SW 1271 (cell line): ENCODE data around the gene IRF9.

Experiments
- DNase-seq, 2 experiments: peaks; one replicate each; lab custom pipeline; 2025; lab: John Stamatoyannopoulos, UW

The IRF9 gene, protein sequence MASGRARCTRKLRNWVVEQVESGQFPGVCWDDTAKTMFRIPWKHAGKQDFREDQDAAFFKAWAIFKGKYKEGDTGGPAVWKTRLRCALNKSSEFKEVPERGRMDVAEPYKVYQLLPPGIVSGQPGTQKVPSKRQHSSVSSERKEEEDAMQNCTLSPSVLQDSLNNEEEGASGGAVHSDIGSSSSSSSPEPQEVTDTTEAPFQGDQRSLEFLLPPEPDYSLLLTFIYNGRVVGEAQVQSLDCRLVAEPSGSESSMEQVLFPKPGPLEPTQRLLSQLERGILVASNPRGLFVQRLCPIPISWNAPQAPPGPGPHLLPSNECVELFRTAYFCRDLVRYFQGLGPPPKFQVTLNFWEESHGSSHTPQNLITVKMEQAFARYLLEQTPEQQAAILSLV

DNA sequence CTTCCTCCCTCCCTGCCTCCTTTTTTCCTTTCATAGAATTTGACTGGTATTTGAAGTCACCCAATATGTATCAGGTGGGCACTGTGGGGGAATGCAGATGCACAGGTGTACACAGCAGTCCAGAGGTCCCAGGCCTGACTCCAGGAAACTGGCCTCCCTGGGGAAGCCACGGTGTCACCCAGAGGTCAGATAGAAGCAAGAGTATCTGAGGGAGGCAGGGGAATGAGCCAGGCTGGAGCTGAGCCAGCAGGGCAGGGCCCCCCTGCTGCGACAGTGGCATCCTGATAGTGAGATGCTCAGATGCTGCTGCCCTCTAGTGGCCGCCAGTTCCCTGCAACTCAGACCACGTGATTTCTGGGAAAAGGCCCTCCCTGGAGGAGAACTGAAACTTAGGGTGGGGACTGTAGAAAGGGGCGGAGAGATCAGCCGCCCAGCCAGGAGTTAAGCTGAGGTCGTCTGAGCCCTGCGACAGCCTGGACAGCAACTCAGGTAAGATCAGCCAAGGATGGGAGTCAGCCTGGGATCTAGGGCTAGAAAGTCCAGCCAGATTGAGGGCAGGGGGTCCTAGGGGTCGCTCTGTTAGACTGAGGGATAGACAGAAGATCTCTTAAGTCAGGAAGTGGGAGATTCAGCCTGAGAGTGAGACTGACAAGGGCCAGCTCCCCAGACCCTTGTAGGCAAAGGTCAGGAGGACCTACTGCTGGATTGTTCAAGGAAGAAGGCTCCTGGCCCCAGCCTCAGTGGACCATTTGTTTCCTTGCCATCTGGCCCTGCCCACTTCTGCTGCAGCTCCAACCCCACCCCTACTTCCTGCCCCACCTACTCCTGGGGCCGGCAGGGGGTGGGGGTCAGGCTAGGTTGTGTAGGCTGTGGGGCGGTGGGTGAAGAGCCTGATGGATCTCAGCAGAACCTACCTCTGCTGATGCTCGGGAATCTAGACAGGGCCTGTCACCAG, at the start of gene IRF9:
TSS of gene IRF9 (plus strand) at position 416 of the 955 bp plus-strand sequence. CDS start 880 bp downstream, outside the sequence.
- DNase-seq: peak; percentile 75 to 95

DNA sequence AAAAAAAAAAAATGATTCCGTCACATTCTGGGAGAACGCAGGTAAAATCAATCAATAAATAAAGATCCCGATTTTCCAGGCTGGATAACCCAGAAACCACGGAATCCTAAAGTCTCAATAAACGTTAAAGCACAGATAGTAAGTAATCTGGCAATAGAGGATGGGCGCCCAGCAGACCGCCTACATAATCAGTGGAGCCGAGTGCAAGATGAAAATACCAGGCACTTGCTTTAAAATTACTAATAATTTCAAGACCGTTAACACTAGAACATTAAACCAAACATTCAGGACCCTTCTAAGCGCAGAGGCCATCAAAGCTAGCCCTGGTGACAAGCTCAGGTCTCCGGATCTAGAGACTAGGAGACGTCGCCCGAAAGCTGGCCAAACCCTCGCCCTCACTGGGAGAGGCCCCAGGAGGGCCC, 47.7 kb upstream of the IRF9 start:
- no peak for DNase-seq

DNA sequence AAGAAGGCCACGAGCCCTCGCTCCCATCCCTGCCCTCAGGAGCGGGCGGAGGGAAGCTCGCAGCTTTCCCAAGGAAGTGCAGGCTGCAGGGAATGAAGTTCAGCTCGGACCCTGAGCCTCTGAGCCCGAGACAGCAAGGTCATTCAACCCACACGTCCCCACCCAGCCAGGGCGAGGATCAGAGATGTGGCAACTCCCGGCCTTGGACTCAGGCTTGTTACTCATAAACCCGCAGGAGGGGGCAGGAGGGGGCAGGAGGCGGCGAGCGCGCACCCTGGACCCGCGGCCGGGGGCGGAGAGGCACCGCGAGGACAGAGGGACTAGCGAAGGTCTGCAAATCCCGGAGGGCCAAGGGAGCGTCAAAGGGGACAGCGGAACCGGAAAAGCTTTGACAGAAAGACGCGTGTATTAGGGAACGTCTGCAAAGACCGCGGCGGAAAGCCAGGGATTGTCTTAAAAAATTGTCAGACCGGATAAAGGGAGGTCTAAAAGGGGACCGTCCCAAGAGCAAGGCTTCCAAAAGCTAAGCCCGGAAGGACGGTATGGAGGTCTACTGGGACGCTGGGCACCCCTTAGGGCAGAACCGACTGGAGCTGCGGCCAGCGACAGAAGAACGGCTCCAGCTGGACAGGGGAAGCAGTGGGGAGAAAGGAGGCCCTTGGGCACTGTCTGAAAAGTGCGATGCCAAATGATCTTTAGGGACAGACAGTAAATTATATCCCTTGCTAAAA, 47.1 kb upstream of the IRF9 start:
- DNase-seq: peak; percentile 87 to 95

DNA sequence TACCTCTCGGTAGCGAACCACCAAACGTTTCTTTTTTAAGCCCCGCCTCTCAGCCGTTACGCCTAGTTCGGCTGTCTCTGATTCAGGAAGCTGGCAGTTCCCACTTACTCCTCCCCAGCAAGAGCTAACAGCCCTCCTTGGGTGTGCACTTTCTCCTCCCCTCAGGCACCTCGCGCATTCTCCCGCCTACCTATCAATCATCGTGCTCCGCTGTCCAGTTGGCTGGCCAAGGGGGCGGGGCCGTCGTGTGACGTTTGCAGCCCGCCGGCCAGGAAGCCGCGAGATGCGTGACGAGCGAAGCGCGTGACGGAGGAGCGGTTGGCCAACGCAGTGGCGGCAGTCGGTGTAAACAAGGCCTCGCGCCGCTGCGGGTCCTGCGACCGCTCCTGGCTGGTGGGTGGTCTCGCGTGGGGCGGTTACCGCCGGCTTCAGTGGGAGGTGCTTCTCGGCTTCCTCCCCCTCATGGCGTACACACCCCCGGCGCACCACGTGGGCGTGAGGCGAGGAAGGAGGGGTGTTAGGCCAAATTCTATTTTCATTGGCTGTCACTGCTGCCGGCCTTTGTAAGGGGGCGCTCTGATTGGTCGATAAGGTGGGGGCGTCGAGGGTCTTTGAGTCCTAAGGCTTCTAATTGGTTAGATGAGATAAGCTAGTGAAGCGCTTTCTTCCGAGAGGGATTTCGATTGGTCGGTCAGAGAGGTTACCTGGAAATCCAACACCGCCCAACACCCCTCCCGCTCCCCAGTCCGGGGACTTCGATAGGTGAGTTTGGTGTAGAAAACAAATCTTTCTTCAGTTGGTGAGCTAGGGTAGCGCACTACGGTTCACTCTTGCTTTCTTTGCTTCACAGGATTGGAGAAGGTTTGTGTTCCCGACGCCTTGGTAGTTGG, 46.3 kb upstream of the IRF9 start, which contains the start of the genes DCAF11 and NRL:
TSS of gene DCAF11 (plus strand) at position 246 of the 890 bp plus-strand sequence. CDS start 818 bp downstream, outside the sequence.
TSS of gene NRL (minus strand) at position 418 of the 890 bp plus-strand sequence. CDS start 32,101 bp downstream, outside the sequence.
- DNase-seq: peak; percentile 100

DNA sequence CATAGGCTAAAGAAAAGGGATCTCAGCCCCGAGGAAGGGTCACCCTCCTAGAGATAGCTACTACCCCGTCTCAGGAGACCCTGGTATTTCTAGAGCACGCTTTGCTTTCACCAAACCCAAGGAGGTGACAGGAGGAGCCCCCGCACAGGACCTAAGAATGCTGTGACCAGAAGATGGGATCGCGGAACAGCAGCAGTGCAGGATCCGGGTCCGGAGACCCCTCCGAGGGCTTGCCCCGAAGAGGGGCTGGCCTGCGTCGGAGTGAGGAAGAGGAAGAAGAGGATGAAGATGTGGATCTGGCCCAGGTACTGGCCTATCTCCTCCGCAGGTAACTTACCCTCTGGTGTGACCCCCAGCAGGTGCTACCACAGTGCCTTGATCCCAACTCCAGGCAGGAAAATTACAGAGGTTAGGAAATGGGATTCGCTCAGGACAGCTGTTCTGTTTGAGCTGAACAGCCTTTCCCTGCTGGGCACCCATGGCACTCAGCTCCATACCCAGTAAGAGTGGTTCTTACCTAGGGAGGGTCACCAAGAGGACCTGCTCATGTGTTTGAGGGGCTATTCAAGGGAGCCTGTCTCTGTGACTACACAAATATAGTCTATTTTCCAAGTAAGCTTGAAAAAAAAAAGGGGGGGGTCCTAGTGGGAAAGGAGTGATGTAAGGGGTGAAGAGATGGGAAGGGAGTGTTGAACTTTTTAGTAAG, 45.5 kb upstream of the IRF9 start:
- DNase-seq: no peak

DNA sequence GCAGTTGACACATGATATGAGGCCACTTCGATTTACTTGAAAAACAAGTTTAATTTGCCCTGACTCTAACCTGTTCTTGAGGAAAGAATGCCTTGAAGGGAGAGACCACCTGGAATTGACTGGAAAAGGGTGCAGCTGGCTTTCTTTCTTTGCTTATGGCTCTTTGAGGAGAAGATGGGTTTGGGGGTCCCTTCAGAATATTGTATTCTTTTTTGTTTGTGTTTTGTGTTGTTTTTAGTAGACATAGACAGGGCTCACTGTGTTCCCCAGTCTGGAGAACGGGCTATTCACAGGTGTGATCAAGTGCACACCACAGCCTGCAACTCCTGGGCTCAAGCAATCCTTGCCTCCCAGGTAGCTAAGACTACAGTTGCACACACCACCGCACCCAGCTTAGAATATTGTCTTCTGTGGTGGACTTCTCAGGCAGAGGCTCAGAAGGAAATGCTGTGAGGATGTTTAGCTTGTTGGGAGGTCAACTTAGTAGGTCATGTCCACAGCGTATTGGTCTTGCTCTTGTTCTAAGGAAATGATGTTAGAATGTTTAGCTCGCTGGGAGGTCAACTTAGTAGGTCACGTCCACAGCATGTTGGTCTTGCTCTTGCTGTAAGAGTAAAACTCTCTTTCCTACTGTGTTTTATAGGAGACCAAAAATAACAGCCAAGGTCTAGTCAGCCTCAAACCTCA, 44.8 kb upstream of the IRF9 start:
- no peak for DNase-seq

DNA sequence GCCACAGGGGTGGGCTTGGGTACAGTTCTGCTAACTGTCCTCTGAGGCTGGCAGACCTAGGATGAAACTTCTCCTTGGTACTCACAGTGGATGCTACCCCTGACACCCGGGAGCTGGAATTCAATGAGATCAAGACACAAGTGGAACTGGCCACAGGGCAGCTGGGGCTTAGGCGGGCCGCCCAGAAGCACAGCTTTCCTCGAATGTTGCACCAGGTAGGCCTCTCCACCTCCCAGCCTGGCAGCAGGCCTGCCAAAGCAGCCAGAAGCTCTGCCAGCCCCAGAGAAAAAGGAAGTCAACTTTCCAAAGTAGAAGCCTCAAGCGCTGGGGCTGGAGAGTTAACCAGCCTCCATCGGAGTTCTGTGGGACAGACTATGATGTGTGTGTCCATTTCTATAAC, 43.9 kb upstream of the IRF9 start:
- no peak for DNase-seq

DNA sequence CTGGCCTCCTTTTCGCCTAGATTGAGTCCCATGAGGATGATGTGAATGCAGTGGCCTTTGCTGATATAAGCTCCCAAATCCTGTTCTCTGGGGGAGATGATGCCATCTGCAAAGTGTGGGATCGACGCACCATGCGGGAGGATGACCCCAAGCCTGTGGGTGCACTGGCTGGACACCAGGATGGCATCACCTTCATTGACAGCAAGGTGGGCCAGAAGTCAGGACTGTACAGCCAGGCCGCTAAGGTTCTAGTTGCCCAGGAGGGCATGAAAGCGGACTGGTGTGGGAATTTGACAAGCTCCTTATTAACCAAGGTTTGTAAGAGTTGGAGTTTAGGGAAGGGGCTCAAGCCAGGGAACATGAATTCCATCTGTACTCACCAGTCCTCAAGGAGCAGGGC, 41.4 kb upstream of the IRF9 start:
- no peak for DNase-seq

DNA sequence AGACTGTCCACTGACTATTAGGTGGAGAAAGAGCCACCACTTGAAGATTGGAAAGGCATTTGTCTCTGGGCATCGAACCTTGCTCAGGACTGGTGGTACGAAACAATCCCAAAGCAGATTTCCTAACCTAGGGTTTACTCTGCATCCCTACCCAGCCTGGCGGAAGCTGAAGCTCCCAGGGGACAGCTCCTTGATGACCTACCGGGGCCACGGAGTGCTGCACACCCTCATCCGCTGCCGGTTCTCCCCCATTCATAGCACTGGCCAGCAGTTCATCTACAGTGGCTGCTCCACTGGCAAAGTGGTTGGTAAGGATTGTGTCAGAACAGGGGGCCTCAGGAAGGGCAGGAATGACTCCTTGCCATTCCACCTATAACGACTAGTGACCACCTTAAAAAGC, 39.9 kb upstream of the IRF9 start:
- no peak for DNase-seq

DNA sequence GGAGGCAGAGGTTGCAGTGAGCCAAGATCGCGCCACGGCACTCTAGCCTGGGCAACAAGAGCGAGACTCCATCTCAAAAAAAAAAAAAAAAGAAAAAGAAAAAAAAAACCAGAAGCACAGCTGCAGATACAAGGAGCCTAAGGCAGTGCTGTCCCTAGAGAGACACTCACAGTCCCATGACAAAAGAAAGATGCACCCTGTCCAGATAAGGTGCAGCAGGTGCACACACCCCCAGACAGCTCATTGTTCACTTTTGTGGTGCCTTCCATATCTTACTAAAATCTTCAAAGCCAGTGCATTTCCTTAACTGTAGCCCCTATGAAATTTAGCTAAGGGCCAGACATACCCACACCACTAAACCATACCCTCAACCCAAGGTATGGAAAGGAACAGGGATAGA, 38.6 kb upstream of the IRF9 start:
- DNase-seq: no peak

DNA sequence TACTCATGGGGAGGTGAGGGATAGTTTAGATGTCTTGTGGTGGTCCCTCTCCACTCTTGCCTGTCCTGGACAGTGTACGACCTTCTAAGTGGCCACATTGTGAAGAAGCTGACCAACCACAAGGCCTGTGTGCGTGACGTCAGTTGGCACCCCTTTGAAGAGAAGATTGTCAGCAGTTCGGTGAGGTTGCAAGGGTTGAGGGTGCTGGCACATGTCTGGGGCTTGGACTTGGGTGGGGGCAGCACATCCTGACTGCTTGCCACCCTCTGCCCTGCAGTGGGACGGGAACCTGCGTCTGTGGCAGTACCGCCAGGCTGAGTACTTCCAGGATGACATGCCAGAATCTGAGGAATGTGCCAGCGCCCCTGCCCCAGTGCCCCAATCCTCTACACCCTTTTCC, 38.2 kb upstream of the IRF9 start:
- DNase-seq: no peak

DNA sequence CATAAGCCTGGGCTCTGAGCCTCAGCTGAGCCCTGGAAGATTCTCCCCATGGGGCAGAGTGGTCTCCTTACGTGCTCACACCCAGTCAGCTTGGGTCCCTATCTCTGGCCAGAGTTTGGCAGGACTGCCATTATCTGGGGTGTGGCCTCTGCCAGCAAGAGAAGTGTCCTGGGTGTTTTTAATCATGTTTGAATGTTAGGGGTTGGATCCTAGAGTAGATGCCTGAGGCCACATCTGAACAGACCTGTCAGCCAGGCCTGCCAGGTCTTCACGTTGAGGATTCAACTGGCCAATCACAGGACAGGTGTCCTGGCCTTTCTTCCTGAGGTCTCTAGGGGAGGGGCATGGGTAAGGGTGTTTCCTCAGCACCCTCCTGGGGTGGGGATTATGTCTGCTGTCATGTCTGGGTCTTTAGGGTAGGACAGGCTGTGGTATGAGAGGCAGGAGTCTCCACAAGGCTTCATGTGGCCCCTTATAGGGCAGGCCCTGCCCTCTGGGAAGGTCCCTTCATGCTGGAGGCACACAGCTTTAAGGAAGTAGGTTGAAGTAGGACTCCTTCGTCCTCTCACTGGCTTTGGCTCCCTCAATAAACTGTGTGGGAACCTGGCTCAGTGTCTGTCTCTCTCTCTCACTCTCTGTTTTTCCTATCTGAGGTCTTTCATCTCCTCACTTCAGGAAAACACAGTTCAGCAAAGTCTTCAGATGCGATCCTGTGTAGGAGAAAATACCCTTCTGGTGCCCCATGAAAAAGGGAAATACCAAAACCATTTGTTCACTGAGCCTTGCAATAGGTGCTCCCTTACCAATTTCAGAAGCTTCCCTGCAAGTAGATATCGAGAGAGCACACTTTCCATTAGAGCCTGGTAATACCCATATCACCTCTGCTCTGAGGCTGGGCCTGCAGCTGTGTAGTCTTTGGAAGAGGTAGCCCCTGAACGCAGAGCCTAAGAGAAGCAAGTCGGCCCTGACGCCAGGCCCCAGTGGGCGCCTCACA, 37.3 kb upstream of the IRF9 start:
- no peak for DNase-seq

DNA sequence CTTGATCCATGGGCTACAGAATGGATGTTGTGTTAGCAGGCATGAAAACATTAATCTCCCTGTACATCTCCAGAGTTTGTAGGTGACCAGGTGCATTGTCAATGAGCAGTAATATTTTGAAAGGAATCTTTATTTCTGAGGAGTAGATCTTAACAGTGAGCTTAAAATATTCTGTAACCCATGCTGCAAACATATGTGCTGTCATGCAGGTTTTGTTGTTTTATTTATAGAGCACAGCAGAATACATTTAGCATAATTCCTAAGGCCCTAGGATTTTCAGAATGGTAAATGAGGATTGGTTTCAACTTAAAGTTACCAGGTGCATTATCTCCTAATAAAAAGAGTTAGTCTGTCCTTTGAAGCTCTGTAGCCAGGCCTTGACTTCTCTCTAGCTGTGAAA, 34.1 kb upstream of the IRF9 start:
- no peak for DNase-seq

DNA sequence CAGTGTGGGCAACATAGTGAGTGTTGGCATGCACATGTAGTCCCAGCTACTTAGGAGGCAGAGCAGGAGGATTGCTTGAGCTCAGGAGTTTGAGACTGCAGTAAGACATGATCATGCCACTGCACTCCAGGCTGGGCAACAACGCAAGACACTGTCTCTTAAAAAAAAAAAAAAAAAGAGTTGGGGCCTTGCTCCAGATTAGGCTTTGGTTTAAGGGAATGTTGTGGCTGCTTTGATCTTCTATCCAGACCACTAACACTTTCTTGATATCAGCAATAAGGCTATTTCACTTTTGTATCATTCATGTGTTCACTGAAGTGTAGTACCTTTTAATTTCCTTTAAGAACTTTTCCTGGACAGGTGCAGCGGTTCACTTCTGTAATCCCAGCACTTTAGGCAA, 33.4 kb upstream of the IRF9 start:
- no peak for DNase-seq

DNA sequence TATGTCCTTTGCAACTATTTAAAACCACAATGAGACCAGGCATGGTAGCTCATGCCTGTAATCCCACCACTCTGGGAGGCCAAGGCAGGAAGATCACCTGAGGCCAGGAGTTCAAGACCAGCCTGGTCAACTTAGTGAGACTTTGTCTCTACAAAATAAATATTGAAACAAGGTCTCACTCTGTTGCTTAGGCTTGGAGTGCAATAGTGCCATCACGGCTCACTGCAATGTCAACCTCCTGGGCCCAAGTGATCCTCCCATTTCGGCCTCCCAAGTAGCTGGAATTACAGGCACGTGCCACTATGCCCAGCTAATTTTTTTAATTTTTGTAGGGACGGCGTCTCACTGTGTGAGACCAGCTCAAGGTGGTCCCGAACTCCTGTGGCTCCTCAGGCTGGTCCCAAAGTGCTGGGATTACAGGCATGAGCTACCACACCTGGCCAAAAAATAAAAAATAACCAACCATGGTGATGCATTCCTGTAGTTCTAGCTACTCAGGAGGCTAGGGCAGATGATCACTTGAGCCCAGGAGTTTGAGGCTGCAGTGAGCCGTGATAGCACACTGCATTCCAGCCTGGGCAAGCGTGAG, 31.6 kb upstream of the IRF9 start:
- DNase-seq: no peak

DNA sequence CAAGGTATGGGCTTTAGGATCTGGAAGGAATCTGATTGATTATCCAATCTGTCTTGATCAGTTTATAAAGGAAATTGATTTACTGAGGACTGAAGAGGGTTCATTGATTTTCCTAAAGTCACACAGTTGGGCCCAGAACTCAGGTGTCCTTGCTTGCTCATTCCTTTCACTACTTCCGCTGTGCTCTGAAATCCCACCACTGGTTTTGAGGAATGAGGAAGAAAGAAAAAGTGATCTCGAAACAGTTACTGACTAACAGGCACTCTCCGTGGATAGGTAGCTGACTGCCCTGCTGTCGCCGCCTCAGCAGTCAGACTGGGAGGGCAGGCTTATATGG, 30.7 kb upstream of the IRF9 start, which contains the start of gene FITM1:
TSS of gene FITM1 (plus strand) at position 280 of the 337 bp plus-strand sequence. CDS start 905 bp downstream, outside the sequence.
- DNase-seq: no peak

DNA sequence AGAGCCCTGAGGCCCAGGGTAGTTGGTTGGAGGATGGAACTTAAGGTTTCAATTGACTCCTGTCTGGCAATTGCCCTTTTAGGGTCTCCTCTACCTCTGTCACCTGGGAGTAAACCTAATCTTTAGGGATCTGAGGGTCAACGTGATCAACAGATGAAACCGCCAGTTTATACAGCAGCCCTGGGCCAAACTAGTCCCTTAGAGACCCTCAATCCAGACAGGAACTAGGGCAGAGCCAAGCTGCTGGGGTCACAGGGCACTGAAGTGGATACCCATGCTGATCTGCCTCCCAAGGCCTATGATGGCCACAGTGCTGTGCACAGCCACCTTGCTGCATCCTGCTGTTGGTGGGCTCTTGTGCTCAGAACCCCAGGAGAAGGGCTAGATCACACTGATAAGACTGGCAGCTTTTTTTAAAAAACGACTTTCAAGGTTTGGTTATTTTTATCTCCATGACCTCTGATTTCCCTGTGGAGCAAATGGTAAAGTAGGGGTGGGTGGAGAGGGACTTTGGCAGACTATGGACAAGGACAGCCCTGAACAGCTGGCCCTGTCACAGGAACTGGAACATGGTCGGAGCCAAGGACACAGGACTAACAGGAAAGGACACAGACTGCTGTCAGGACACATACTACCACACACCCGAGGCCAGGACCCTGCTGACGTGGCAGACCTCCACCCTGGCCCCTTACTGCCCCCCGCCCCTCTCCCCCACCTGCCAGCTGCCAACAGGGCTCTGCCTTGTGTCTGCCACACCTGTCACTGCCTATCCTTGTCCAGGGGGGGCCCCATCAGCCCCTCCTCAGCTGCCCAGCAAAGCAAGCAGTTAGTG, 30.1 kb upstream of the IRF9 start:
- DNase-seq: no peak
